NCI-H1694 (cell line): ENCODE measurements around the gene TRIM13.

Experiments used
- DNase-seq: peaks from one replicate; lab custom pipeline; 2025; lab: John Stamatoyannopoulos, UW

The TRIM13 gene

GRCh38 chr13:50065712-50066111 lies 68.9 kb downstream of the TRIM13 start:
- no peak for DNase-seq
